ENCODE measurements around the gene NANOG.

The NANOG gene

DNA sequence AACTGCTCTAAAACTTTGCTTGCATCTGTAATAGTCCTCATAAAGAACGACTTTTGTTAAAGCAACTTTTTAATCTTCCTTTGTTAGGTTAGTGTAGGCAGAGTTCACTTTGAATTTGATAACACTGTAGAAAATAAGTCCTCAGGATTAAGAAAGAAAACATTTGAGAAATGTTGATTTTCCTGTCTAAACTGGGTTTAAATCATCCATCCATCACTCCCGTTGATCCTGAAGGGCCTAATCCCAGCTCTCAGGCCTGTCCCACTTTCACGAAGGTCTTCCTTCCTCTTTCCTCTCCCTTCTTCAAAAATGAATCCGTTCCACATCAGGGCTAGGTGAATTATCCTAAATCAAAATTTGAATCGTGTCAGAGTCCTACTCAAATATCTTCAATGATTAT, 46.6 kb downstream of the NANOG start:
- TF ChIP-seq, protein P1, sequence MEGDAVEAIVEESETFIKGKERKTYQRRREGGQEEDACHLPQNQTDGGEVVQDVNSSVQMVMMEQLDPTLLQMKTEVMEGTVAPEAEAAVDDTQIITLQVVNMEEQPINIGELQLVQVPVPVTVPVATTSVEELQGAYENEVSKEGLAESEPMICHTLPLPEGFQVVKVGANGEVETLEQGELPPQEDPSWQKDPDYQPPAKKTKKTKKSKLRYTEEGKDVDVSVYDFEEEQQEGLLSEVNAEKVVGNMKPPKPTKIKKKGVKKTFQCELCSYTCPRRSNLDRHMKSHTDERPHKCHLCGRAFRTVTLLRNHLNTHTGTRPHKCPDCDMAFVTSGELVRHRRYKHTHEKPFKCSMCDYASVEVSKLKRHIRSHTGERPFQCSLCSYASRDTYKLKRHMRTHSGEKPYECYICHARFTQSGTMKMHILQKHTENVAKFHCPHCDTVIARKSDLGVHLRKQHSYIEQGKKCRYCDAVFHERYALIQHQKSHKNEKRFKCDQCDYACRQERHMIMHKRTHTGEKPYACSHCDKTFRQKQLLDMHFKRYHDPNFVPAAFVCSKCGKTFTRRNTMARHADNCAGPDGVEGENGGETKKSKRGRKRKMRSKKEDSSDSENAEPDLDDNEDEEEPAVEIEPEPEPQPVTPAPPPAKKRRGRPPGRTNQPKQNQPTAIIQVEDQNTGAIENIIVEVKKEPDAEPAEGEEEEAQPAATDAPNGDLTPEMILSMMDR (IDR thresholded peaks at IDR 0.05): no peak

DNA sequence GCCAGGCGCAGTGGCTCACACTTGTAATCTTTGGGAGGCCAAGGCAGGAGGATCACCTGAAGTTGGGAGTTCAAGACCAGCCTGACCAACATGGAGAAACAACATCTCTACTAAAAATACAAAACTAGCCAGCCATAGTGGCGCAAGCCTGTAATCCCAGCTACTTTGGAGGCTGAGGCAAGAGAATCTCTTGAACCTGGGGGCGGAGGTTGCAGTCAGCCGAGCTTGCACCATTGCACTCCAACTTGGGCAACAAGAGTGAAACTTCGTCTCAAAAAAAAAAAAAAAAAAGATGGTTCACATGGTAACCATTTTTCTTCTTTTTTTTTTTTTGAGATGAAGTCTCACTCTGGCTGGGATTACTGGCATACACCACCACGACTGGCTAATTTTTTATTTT, 48.2 kb downstream of the NANOG start:
- TF ChIP-seq, protein P1 (IDR thresholded peaks at IDR 0.05): no peak

DNA sequence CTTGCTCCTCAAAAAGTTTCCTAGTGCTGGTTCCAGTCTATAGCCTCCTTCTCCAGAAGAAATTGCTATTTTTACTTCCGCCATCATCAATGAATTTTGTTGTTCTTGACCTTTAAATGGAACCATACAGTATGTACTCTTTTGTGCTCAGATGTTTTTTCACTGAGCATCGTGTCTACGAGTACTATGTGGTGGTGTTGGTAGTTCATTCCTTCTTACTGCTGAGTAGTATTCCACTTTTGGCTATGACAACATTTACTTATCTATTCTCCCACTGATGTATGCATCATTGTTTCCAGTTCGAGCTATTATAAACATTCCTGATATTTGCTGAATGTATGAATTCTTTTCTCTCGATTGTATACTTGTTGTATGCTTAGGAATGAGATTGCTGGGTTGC, 54.9 kb downstream of the NANOG start:
- TF ChIP-seq, protein P1 (IDR thresholded peaks at IDR 0.05): no peak
